Testis (tissue), 2 donors: Measurements from ENCODE around the gene CALY.

ENCODE experiments used
- CTCF ChIP-seq, 3 experiments: fragments of 450-650 bp in 2 of 3; fragments of 200-600 bp in 1 of 3; sonication (generic) in 1 of 3; IDR thresholded peaks; one replicate each; pipeline ENCODE4 v1.5.1; 2016 to 2019; ENCODE audit warnings: antibody characterized with exemption in 3 of 3, mild to moderate bottlenecking in 2 of 3, moderate library complexity in 1 of 3
- POLR2A ChIP-seq: fragments of 450-650 bp; IDR thresholded peaks from one replicate; pipeline ENCODE4 v1.6.1; 2017; ENCODE audit warnings: antibody characterized with exemption, mild to moderate bottlenecking, moderate library complexity

DNA sequence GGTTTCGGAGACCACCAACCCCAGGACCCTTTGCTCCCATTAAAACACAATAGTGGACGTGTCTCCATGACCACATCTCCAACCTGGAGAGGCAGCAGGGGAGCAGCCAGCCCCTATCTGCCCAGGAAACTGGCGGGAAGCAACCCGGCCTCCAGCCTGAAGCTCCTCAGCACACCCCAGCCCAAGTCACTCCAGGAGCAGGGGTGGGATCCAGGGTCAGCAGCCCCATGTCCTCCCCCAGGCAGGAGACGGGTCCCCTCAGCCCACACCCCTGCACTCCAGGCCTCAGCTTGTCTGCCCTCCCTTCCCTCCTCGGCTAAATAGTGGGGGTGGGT lies 60.6 kb downstream of the CALY start:
- TF ChIP-seq CTCF (IDR thresholded peaks at IDR 0.05) = no peak
- no peak for TF ChIP-seq POLR2A
